Activated T-helper 2 cell treated with anti-CD3 and anti-CD28 coated beads, Interferon-gamma antibody, Interleukin-2, Interleukin-4, amounts not matched to agents 10 μg/mL and 5 μg/mL and 100 μg/mL, durations not matched to agents 14 hours and 24 hours and 36 hours (primary cell): Measurements from ENCODE around the gene AARS2. TPM values are rescaled to one million over a fixed set of nuclear protein-coding genes. Genes with fewer than 3 reads are reported as not detected.

ENCODE experiments used
- DNase-seq: peaks from one replicate; pipeline ENCODE4 v3.0.0; 2021; ENCODE audit warnings: low spot score
- H3K27ac Mint-ChIP-seq: one replicate; pipeline ENCODE4 v1.8.0; 2021; ENCODE audit warnings: mixed read lengths
- H3K27me3 Mint-ChIP-seq: one replicate; pipeline ENCODE4 v1.8.0; 2021; ENCODE audit warnings: low read depth, mixed read lengths
- H3K36me3 Mint-ChIP-seq: one replicate; pipeline ENCODE4 v1.8.0; 2021; ENCODE audit warnings: low read depth, mixed read lengths
- H3K4me1 Mint-ChIP-seq: one replicate; pipeline ENCODE4 v1.8.0; 2021; ENCODE audit warnings: low read depth, mixed read lengths
- H3K4me3 Mint-ChIP-seq: one replicate; pipeline ENCODE4 v1.8.0; 2021; ENCODE audit warnings: low read depth, mild to moderate bottlenecking, moderate library complexity, mixed read lengths
- H3K9me3 Mint-ChIP-seq: one replicate; pipeline ENCODE4 v1.8.0; 2021; ENCODE audit warnings: mixed read lengths
- intact Hi-C: fragments of 100-400 bp; cut with micrococcal nuclease; formaldehyde crosslinking; loops from one replicate; pipeline ENCODE4 v1.15.1; 2023
- total RNA-seq: library from RNA; stranded (reverse); gene quantifications from 2 replicates; pipeline ENCODE4 v1.2.3, GENCODE V29; 2022

The AARS2 gene
- total RNA-seq, 1 donor from 2014 or later, result 22.9 TPM

DNA sequence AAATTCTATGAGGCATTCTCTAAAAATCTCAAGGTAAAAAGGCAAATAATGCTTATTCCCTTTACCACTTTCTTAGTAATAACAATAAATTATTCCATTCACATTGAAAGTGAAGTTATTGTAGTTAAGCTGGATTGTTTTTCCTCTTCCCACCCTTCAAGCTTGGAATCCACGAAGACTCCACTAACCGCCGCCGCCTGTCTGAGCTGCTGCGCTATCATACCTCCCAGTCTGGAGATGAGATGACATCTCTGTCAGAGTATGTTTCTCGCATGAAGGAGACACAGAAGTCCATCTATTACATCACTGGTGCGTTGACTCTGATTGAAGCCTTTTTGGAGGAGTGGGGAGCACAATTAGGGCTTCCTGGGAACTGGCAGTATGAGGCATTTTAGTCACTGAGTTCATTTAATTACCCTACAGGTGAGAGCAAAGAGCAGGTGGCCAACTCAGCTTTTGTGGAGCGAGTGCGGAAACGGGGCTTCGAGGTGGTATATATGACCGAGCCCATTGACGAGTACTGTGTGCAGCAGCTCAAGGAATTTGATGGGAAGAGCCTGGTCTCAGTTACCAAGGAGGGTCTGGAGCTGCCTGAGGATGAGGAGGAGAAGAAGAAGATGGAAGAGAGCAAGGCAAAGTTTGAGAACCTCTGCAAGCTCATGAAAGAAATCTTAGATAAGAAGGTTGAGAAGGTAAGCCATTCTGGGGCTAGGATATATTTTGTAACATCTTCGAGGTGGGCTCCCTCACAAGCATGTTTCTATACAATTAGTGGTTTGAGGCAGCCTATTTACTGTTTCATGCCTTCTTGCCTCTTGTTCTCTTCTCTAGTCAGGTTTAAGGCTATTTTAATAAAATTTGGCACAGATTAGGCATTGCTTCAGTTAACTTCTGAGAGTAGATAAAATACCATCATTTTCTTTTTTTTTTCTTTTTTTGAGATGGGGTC, 61.3 kb downstream of the AARS2 start:
- intact Hi-C loops, result no loop called here
- no peak for DNase-seq
- Mint-ChIP-seq H3K27ac (peak overlapping the region; percentile 25), H3K4me3 (peak overlapping the region; percentile 32), H3K27me3 (peaks cover 2% of the 10 kb centered on the region), H3K36me3 (peaks cover 96% of the 10 kb centered on the region), H3K9me3 (no peaks in the 10 kb centered on the region), H3K4me1 (peaks cover 59% of the 10 kb centered on the region)

GRCh38 chr6:44250718-44251123, 62.4 kb downstream of the AARS2 start:
- Mint-ChIP-seq H3K27me3 (peaks cover 3% of the 10 kb centered on the region), H3K9me3 (no peaks in the 10 kb centered on the region), H3K36me3 (peaks cover 90% of the 10 kb centered on the region), H3K4me3 (peak overlapping the region; percentile 96), H3K4me1 (peaks cover 51% of the 10 kb centered on the region), H3K27ac (no peak overlapping the region)
- intact Hi-C loops, result no loop called here
- no peak for DNase-seq

- Mint-ChIP-seq H3K36me3 (peaks cover 85% of the 10 kb centered on the region), H3K27ac (peak overlapping the region; percentile 66), H3K27me3 (peaks cover 3% of the 10 kb centered on the region), H3K9me3 (no peaks in the 10 kb centered on the region), H3K4me1 (peaks cover 51% of the 10 kb centered on the region), H3K4me3 (peak overlapping the region; percentile 96)
- no peak for DNase-seq
- intact Hi-C loops, result no loop called here
Observed at GRCh38 chr6:44250067-44250717, 63.0 kb downstream of the AARS2 start.

Other genes starting within 250 kb of the AARS2 start
- 67.3 and 70.3 TPM in 2 replicates for gene MRPL14, start 185.9 kb downstream of the AARS2 start, total RNA-seq
- 20.3 and 23.6 TPM in 2 replicates for gene TMEM63B, start 185.8 kb downstream of the AARS2 start, total RNA-seq
- gene CAPN11, start 154.5 kb downstream of the AARS2 start, total RNA-seq, result 0.09 and 0.30 TPM in 2 replicates
- gene MYMX, start 96.4 kb downstream of the AARS2 start, total RNA-seq, result not detected in 2 replicates
- 125 and 134 TPM in 2 replicates for gene SLC29A1, start 89.8 kb downstream of the AARS2 start, total RNA-seq
- gene HSP90AB1, start 66.2 kb downstream of the AARS2 start, total RNA-seq, result 2,402 and 2,404 TPM in 2 replicates
- gene SLC35B2, start 55.8 kb downstream of the AARS2 start, total RNA-seq, result 27.6 and 29.6 TPM in 2 replicates
- gene NFKBIE, start 47.8 kb downstream of the AARS2 start, total RNA-seq, result 23.8 and 25.1 TPM in 2 replicates
- 0.05 TPM in 1 of 2 replicates, not detected in the other for gene TMEM151B, start 42.9 kb downstream of the AARS2 start, total RNA-seq
- not detected in 2 replicates for gene SPATS1, start 29.3 kb upstream of the AARS2 start, total RNA-seq
- 27.7 and 28.1 TPM in 2 replicates for gene CDC5L, start 74.4 kb upstream of the AARS2 start, total RNA-seq